ENCODE results near the gene SELENOV.

DNA sequence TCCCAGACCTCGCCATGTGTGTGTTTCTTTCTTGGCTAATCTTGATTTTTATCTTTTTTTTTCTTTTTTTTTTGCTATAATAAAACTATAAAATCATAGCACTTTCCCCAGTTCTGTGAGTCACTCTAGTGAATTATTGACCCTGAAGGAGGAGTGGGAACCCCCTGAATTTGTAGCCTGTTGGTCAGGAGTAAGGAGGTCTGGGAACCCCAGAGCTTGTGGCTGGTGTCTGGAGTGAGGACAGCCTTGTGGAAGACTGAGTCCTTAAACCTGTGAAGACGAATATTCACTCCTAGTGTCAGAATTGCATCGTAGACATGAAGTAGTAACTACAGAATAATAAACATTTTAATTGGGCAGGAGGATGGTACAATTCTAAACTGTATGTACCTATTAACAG lies 10.3 kb downstream of the SELENOV start:
- TF ChIP-seq, protein P1, sequence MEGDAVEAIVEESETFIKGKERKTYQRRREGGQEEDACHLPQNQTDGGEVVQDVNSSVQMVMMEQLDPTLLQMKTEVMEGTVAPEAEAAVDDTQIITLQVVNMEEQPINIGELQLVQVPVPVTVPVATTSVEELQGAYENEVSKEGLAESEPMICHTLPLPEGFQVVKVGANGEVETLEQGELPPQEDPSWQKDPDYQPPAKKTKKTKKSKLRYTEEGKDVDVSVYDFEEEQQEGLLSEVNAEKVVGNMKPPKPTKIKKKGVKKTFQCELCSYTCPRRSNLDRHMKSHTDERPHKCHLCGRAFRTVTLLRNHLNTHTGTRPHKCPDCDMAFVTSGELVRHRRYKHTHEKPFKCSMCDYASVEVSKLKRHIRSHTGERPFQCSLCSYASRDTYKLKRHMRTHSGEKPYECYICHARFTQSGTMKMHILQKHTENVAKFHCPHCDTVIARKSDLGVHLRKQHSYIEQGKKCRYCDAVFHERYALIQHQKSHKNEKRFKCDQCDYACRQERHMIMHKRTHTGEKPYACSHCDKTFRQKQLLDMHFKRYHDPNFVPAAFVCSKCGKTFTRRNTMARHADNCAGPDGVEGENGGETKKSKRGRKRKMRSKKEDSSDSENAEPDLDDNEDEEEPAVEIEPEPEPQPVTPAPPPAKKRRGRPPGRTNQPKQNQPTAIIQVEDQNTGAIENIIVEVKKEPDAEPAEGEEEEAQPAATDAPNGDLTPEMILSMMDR (IDR thresholded peaks at IDR 0.05): no peak
- TF ChIP-seq POLR2A (IDR thresholded peaks at IDR 0.05): no peak
- no peak for TF ChIP-seq EP300 (IDR thresholded peaks at IDR 0.05)
